Measurements from ENCODE around the gene PTF1A. TPM values are rescaled to one million over a fixed set of nuclear protein-coding genes. Genes with fewer than 3 reads are reported as not detected.

The PTF1A gene
- total and polyA plus RNA-seq, 9 of the 15 experiments (the other 6 are each of a cell fraction or from before 2014, with no cell fraction given) = not detected

DNA sequence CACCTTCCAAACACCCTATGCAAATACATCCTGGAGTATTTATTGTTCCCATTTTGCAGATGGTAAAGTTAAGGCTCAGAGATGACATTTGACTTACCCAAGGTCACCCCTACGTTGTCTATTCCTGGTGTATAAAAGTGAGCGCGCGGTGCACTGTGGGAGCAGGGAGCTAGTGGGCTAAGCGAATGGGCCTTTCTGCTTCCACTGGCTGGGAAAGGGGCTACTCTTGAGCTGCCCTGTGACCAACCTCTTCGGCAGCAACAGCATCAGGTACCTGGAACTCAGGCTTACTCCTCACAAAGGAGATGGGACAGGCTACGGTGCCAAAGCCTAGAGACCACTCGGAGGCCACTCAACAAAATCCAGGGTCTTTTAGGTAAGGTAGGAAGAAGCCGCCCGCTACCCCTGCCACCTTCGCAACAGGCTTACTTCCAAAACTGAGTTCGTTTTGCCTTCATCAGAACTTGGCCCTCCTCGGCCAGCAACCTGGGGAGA lies 2.4 kb downstream of the PTF1A start:
- Histone ChIP-seq H4K20me1 (replicated peaks; ENCODE audit: control insufficient read depth, insufficient read depth, low read length) (no peaks in the 10 kb centered on the region), H3K4me1 (replicated peaks in 1 of 2; ENCODE audit: control insufficient read depth in 2 of 2, insufficient read depth in 2 of 2, low read length in 2 of 2) (peaks cover 0 to 15% of the 10 kb centered on the region in 2 experiments; a peak in 1 of 5 replicates), H3K9me3 (replicated peaks; ENCODE audit: control insufficient read depth, insufficient read depth, low read depth, low read length) (no peaks in the 10 kb centered on the region), H3K79me2 (ENCODE audit: control insufficient read depth, insufficient read depth, low read length) (no peaks in the 10 kb centered on the region), H3K36me3 (ENCODE audit: control insufficient read depth, insufficient read depth, low read length) (no peaks in the 10 kb centered on the region), H3K4me2 (ENCODE audit: insufficient read depth, low read length) (no peak overlapping the region), H3K9me1 (ENCODE audit: control insufficient read depth, insufficient read depth, low read length) (no peaks in the 10 kb centered on the region), H3K27ac (ENCODE audit: extremely low read depth, low read depth, low read length) (no peak overlapping the region), H3K27me3 (ENCODE audit: control insufficient read depth in 2 of 2, insufficient read depth in 2 of 2, low read length in 2 of 2) (peaks cover 12 to 36% of the 10 kb centered on the region in 2 experiments; a peak in 3 of 5 replicates), H3K4me3 (no peak overlapping the region), H2AFZ (ENCODE audit: low read depth, low read length) (no peak overlapping the region), H3K9ac (ENCODE audit: insufficient read depth in 1 of 2, low read depth in 2 of 2, low read length in 2 of 2) (no peak overlapping the region)
- FAIRE-seq (no peak), ATAC-seq (no peak), DNase-seq (ENCODE audit: extremely low read depth in 1 of 4, low spot score in 3 of 4) (no peak)
- in situ Hi-C loops (cut with MboI) (no loop called here), intact Hi-C loops (cut with micrococcal nuclease) (no loop called here)
- POLR2A ChIA-PET = no interaction called here
- TF ChIP-seq TCF3 (CRISPR knock-in tag; IDR thresholded peaks at IDR 0.05) = no peak
- TF ChIP-seq MECOM (CRISPR knock-in tag; IDR thresholded peaks at IDR 0.05) = no peak
- no peak for TF ChIP-seq NFYB (IDR thresholded peaks at IDR 0.05; ENCODE audit: extremely low read depth, insufficient read length)
- no peak for TF ChIP-seq ZFP36 (IDR thresholded peaks at IDR 0.05; ENCODE audit: low read depth, low read length, partially characterized antibody)
- no peak for TF ChIP-seq RBM17 (IDR thresholded peaks at IDR 0.05; ENCODE audit: borderline replicate concordance, low read depth, low read length)
- TF ChIP-seq NCOA2 (IDR thresholded peaks at IDR 0.05; ENCODE audit: partially characterized antibody in 2 of 2) = no peak
- no peak for TF ChIP-seq ZNF140 (CRISPR knock-in tag; IDR thresholded peaks at IDR 0.05)
- TF ChIP-seq, protein P1, sequence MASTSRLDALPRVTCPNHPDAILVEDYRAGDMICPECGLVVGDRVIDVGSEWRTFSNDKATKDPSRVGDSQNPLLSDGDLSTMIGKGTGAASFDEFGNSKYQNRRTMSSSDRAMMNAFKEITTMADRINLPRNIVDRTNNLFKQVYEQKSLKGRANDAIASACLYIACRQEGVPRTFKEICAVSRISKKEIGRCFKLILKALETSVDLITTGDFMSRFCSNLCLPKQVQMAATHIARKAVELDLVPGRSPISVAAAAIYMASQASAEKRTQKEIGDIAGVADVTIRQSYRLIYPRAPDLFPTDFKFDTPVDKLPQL (IDR thresholded peaks at IDR 0.05; ENCODE audit: extremely low read depth, insufficient read length) = no peak
- TF ChIP-seq TAF9B (IDR thresholded peaks at IDR 0.05; ENCODE audit: partially characterized antibody) = no peak
- no peak for TF ChIP-seq RFX7 (CRISPR knock-in tag; IDR thresholded peaks at IDR 0.05)
- TF ChIP-seq, protein P2, sequence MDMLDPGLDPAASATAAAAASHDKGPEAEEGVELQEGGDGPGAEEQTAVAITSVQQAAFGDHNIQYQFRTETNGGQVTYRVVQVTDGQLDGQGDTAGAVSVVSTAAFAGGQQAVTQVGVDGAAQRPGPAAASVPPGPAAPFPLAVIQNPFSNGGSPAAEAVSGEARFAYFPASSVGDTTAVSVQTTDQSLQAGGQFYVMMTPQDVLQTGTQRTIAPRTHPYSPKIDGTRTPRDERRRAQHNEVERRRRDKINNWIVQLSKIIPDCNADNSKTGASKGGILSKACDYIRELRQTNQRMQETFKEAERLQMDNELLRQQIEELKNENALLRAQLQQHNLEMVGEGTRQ (CRISPR knock-in tag; IDR thresholded peaks at IDR 0.05) = no peak
- TF ChIP-seq, protein P3, sequence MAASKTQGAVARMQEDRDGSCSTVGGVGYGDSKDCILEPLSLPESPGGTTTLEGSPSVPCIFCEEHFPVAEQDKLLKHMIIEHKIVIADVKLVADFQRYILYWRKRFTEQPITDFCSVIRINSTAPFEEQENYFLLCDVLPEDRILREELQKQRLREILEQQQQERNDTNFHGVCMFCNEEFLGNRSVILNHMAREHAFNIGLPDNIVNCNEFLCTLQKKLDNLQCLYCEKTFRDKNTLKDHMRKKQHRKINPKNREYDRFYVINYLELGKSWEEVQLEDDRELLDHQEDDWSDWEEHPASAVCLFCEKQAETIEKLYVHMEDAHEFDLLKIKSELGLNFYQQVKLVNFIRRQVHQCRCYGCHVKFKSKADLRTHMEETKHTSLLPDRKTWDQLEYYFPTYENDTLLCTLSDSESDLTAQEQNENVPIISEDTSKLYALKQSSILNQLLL (CRISPR knock-in tag; IDR thresholded peaks at IDR 0.05; ENCODE audit: borderline replicate concordance) = no peak
- no peak for TF ChIP-seq ZBTB7A (IDR thresholded peaks at IDR 0.05; ENCODE audit: borderline replicate concordance, control insufficient read depth, low read depth, low read length)
- TF ChIP-seq NFIC (IDR thresholded peaks at IDR 0.05) = no peak
- TF ChIP-seq NFRKB (IDR thresholded peaks at IDR 0.05; ENCODE audit: low read depth) = no peak
- TF ChIP-seq MBD2 (IDR thresholded peaks at IDR 0.05; ENCODE audit: borderline replicate concordance, low read depth) = no peak
- WGBS (ENCODE audit: insufficient coverage, low coverage, missing lambda C conversion rate) = 31% methylated on average over 13 of the region's 13 CpGs
- no TSS peak for BruUV-seq (replicated peaks)
- CTCF ChIA-PET (ENCODE audit: low intra/inter-chr PET ratio) = no interaction called here
